ENCODE results near the gene ITPKC. TPM values are rescaled to one million over a fixed set of nuclear protein-coding genes. Genes with fewer than 3 reads are reported as not detected.

Gene ITPKC
- total RNA-seq, 1 experiment from 2014 or later, result 14.3 TPM

DNA sequence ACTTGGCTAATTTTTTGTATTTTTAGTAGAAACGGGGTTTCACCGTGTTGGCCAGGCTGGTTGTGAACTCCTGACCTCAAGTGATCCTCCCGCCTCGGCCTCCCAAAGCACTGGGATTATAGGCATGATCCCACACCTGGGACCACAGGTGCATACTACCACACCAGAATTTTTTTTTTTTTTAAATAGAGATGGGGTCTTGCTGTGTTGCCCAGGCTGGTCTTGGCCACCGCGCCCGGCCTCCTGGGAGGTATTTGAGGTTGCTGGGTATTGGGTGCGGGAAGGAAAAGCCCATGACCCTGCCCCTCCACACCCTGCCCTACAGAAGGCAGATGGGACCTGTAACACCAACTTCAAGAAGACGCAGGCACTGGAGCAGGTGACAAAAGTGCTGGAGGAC is 19.7 kb downstream of the ITPKC start:
- in situ Hi-C loops (cut with HindIII; ENCODE audit: low sequenced_read_pairs), result no loop called here
- DNase-seq (ENCODE audit: low spot score), result no peak

DNA sequence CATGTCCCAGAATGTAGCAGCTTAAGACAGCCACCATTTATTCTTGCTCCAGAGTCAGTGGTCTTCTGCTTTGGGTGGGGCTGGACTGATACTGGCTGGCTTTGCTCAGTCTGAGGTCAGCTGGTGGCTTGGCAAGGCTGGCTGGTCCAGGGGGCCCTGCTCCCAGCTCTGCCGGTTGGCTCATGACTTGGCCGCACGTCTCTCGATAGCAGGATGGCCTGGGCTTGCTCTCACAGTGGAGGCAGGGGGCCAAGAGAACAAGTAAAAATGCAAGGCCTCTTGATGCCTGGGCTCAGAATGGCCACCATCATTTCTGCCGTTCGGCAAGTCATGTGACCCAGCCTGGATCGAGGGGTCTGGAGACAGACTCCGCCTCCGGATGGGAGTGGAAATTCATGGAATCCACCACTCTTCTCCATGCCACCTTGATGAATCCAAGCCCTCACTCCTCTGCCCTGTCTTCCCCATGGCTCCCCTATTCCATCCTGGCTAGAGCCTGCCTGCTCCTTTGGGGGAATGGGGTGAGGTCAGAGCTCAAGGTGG is 20.3 kb downstream of the ITPKC start:
- no peak for DNase-seq (ENCODE audit: low spot score)
- in situ Hi-C loops (cut with HindIII; ENCODE audit: low sequenced_read_pairs), result no loop called here

DNA sequence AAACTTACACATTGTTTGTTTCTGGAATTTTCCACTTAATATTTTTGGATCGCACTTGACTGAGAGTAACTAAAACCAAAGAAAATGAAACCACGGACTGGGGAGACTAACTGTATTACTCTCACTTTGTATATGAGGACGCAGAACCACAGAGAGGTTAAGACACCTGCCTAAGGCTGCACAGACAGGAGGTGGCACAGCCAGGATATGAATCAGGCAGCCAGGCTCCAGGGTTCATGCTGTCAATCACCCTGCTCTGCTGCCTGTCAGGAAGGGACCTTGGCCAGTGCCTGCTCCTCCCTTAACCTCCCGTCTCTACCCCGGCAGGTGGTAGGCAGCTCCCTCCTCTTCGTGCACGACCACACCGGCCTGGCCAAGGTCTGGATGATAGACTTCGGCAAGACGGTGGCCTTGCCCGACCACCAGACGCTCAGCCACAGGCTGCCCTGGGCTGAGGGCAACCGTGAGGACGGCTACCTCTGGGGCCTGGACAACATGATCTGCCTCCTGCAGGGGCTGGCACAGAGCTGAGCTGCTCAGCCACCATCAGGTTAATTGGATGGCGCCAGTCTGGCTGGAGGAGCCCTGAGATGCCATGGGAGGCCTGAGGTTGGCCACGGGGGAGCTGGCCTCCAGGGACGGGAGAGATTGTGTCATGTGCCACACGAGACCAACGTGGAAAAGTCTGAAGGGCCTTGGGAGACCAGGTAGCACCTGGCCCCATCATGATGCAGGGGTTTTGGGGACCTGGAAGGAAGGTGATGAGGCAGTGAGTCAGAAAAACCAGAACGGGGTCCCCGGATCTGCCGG is 22.3 kb downstream of the ITPKC start:
- in situ Hi-C loops (cut with HindIII; ENCODE audit: low sequenced_read_pairs), result no loop called here
- peak; percentile 22 for DNase-seq (ENCODE audit: low spot score)

DNA sequence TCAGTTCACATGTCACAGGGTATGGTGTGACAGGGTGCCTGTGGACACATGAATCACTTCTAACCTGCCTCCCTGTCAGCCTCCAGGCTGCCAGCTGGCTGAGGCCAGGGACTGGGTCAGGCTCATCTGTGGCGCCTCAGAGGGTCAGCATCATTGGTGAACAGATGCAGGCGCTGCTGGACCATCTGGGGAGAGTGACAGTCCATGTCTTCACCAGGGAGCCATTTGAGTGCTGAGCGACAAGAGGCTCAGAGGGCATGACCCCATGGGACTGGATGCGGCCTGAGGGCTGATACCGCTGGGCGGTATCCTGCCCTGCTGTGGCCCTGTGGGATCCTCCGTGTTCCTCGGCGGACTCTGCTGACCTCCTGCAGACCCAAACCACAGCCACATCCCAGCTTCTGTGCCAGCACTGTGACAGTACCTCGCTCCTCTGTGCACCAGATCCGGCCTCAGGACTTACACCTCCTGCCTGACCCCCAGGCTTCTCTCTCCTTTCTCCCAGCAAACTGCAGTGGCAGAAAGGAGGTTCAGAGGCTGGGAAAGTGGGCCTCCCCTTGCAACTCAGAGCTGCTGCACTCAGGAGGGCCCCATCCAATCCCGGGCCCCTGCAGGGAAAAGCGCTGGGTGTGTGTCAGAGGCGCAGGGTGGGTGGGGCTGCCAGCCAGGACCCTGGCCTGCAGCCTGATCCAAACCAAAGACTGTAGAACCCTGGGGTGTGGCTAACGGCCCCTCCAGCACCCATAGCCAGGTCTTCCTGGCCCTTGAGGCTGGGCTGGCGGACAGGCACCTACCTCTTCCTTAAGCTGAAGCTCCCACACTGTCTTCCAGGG is 23.2 kb downstream of the ITPKC start:
- in situ Hi-C loops (cut with HindIII; ENCODE audit: low sequenced_read_pairs), result no loop called here
- DNase-seq (ENCODE audit: low spot score), result no peak

DNA sequence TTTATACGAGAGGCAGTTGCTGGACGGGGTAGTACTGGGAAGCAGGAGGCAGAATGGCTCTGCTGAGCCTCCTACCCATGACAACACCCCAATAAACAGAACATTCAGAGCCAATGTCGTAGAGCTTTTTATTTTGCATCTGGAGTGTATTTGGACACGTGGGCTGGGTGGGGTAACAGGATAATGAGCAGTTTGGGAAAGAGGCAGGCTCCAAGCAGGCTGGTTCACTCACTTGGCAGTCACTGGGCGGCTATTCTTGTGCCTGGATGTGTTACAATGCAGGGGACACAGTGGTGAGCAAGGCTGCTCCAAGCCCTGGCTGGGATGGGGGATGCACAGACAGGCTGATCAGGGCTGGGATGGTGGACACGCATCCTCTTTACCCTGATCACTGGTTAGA is 23.8 kb downstream of the ITPKC start:
- peak; percentile 36 for DNase-seq (ENCODE audit: low spot score)
- in situ Hi-C loops (cut with HindIII; ENCODE audit: low sequenced_read_pairs), result no loop called here

DNA sequence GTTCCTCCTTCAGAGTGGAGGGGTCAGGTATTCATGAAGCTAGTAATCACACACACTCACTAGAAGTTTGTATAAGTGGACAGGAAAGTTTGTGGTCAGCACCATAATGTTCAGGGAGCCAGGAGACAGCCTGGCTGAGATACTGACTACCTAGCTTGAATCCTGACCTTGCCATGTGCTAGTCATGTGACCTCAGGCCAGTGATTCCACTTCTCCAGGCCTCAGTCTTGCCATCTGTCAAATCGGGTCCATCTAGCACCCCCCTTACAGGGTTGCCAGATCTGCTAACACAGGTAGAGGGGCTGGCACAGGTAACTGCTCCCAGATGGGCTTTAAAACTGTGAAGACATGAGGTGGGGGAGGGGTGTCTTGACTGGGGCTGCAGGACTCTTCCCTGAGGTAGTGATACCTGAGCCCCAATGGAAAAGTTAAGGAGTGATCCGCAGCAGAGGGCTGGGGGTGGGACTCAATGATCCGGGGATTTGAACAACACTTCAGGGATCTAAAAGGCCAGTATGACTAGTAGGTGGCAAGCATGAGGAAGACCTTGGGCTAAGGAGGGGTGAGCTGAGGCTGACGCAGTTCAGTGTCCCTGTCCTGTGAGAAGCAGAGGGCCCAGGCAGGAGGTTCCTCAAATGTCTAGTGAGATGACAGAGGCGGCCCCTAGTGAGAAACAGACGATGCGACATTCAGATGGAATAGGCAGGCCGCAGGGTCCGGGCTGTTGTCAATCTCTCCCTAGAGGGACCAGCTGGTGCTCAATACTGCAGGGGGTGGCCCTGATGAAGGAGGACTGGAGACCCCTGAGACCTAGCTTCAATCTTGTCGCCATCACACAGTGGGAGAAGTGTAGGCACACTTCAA is 24.8 kb downstream of the ITPKC start:
- peak; percentile 26 for DNase-seq (ENCODE audit: low spot score)
- in situ Hi-C loops (cut with HindIII; ENCODE audit: low sequenced_read_pairs), result no loop called here

DNA sequence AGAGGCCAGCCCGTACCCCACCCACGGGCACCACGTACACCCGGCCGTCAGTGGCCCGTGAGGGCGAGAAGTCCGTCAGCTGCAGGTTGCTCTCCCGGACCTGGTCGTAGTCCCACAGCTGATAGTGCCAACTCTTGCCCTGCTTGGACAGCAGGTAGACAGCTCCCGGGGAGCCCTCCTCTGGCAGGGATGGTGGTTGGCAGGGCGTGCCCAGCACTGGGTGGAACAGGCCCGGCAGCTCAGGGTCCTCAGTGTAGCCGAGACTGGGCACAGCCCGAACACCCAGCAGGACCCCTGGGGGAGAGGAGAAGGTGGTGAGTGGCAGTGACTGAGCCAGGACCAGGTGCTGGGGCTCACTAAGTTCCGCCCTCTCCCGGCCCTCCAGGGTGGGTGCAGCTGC is 25.6 kb downstream of the ITPKC start:
- peak; percentile 40 for DNase-seq (ENCODE audit: low spot score)

DNA sequence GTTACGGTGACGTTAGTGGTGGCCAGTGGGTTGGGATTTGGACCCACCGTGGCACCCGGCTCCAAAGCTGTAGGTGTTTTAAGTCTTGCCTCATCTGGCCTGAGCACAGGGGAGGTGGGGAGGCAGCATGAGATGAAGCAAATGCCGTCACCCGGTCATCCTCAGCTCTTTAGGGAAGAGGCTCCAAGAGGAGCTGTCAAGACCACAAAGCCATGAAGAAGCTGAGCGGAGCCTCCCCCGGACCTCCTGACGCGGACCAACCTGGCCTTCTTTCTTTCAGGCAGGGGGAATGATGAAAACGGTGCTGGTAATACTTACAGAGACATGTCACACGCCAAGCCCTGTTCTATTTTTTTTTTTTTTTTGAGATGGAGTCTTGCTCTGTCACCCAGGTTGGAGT is 26.0 kb downstream of the ITPKC start:
- in situ Hi-C loops (cut with HindIII; ENCODE audit: low sequenced_read_pairs), result no loop called here
- DNase-seq (ENCODE audit: low spot score), result no peak

More for the DNA sequence above, 25.6 kb downstream of the ITPKC start:
- in situ Hi-C loops (cut with HindIII; ENCODE audit: low sequenced_read_pairs), result no loop called here

DNA sequence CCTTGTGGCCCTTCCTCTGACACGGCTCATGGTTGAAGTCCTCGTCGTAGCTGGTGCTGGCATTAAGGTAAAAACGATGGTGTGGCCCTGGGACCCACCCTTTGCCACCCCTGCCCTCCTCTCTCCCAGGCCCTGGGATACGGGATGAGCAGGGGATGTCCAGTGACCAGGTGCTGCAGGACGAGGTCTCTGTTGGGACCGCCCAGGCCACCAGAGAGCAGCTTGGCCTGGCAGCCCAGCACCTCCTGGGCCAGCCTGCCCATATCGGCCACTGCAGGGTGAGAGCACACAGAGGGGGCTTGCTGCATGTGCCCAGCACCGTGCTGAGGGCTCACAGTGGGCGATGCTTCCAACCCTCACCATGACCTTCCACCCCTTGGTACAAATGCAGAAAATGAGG is 27.0 kb downstream of the ITPKC start:
- DNase-seq (ENCODE audit: low spot score), result no peak
- in situ Hi-C loops (cut with HindIII; ENCODE audit: low sequenced_read_pairs), result no loop called here

DNA sequence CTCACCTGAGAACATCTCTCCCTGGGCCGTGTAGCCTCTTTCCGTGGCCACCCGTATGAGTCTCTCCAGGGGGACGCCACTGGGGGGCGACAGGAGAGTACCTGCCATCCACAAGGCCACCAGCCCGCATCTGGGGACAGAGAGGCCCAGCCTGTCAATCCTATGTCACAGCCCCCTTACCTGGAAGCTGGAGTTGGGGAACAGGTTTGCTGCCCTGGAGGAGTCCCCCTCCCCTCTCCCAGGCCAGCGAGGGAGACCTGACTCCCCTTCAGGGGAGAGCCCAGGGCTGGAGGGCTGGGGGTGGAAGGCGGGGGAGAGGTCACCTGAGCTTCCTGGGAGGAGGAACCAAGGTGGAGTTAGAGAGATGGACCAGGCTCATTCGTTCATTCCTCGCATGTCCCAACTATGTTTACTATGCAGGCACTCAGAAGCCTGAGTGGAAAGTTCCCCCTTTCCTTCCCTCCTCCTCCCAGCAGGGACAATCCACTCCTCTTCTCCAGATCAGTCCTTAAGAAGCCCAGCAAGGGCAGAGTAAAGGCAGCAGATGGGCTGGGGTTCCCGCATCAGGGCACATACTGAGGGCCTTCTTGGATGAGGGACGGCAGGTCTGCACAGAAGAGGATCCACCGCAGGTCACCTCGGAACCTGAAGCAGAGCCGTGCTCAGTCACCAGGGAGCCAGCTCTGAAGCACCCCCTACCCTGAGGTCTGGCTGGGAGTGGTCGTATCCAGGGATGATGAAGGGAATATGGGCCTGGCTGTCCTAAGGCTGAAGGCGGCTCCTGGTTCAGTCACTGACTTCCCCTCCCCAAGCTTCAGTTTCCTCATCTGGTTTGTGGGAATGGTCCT is 27.9 kb downstream of the ITPKC start:
- in situ Hi-C loops (cut with HindIII; ENCODE audit: low sequenced_read_pairs), result no loop called here
- peak; percentile 14 for DNase-seq (ENCODE audit: low spot score)

DNA sequence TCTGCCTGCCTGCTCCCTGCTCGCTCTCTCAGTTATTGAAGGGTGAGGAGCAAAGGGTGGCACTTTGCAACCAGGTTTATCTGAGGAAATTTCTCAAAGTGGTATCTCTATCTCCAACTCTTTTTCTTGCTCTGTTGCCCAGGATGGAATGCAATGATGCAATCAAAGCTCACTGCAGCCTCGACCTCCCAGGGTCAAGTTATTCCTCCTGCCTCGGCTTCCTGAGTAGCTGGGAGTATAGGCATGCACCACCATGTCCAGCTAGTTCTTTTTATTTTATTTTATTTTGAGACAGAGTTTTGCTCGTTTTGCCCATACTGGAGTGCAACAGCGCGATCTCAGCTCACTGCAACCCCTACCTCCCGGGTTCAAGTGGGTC is 28.5 kb downstream of the ITPKC start:
- in situ Hi-C loops (cut with HindIII; ENCODE audit: low sequenced_read_pairs), result no loop called here
- peak; percentile 2 for DNase-seq (ENCODE audit: low spot score)

DNA sequence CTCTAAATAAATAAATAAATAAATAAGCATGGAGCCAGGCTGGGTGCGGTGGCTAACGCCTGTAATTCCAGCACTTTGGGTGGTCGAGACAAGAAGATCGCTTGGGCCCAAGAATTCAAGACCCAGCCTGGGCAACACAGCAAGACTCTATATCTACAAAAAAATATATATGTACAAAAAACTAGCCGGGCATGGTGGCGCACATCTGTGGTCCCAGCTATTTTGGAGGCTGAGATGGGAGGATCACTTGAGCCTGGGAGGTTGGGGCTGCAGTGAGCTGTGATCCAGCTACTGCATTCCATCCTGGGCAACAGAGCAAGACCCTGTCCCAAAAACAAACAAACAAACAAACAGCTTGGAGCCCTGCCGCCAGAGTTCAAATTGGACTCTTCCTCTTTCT is 30.6 kb downstream of the ITPKC start:
- DNase-seq (ENCODE audit: low spot score), result no peak
- in situ Hi-C loops (cut with HindIII; ENCODE audit: low sequenced_read_pairs), result no loop called here

DNA sequence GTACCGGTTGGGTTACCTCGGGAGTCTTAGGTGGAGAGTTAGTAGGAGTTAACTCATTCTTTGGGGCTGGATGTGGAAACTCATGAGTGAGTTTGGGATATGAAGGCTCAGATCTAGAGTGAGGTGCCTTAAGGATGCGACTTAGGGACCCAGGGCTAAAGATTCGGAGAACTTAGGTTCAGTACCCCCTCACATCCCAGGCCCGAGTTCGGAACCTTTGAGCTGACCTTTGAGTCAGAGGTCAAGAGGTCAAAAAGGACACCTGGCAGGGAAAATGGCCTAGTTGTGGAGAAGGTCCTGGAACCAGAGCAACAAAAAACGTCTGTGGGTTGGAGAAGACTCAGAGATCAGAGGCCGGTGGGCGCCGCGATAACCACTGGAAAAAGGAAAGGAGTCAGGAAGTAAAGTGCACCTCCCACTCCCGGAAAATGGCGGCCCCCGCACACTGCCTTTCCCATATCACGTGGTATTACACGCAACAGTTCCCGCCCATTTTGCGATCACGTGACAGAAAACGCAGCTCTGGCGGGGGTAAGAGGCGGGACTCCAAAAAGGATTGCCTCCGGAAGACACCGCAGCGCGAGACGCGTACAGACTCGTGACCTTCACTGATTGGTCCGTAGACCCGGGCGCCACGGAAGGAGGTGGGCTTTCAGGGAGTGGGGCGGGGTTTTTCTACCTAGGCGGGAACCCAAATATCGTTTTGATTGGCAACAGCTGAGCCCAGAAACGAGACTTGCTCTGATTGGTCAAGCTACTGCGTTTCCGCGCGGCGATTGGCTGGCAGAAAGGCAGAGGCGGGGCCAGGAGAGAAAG is 33.4 kb downstream of the ITPKC start, which contains the start of gene ACTMAP:
ACTMAP (minus strand) TSS at position 420 of the 816 bp plus-strand sequence. CDS start 674 bp downstream, outside the sequence.
- DNase-seq (ENCODE audit: low spot score), result peak; percentile 100
- in situ Hi-C loops (cut with HindIII; ENCODE audit: low sequenced_read_pairs), result no loop called here

DNA sequence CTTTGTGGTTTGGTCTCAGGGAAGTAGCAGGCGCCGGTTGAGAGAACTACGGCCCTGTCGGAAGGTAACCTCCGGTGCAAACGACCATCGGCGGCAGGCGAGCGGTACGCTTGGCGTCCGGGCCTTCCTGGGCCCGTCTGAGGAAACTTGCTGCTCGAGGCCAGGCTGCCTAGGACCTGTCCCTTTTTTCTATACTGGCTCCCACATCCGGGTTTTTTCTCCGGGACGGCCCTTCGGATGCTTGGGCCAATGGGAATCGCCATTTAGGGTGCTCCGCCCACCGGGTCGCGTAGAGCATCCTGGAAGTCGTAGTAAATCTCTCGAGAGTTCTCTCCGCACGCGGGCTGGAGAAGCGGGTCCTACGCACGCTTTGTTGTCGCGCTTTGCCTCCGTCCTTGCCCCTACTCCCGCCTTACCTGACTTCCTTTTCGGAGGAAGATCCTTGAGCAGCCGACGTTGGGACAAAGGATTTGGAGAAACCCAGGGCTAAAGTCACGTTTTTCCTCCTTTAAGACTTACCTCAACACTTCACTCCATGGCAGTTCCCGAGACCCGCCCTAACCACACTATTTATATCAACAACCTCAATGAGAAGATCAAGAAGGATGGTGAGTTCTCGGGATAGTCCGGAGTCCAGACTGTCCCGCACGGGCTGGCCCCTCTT is 34.1 kb downstream of the ITPKC start, which contains the start of gene SNRPA:
SNRPA (plus strand) TSS at position 330 of the 664 bp plus-strand sequence; CDS start at position 536, 206 bp downstream.
- in situ Hi-C loops (cut with HindIII; ENCODE audit: low sequenced_read_pairs), result no loop called here
- peak; percentile 98 for DNase-seq (ENCODE audit: low spot score)

DNA sequence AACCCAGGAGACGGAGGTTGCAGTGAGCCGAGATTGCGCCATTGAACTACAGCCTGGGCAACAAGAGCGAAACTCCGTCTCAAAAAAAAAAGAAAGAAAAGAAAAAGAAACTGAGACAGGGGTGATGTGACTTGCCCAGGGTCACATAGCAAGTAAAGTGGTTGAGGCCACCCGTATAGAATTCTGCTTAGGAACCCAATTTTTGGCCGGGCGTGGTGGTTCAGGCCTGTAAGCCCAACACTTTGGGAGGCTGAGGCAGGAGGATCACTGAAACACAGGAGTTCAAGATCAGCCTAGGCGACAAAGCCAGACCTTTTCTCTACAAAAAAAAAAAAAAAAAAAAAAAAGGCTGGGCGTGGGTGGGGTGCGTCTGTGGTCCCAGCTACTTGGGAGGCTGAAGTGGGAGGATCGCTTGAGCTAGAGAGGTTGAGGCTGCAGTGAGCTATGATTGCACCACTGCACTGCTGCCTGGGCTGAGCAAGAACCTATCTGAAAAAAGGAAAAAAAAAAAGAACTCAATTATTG is 35.4 kb downstream of the ITPKC start:
- no peak for DNase-seq (ENCODE audit: low spot score)
- in situ Hi-C loops (cut with HindIII; ENCODE audit: low sequenced_read_pairs), result no loop called here

DNA sequence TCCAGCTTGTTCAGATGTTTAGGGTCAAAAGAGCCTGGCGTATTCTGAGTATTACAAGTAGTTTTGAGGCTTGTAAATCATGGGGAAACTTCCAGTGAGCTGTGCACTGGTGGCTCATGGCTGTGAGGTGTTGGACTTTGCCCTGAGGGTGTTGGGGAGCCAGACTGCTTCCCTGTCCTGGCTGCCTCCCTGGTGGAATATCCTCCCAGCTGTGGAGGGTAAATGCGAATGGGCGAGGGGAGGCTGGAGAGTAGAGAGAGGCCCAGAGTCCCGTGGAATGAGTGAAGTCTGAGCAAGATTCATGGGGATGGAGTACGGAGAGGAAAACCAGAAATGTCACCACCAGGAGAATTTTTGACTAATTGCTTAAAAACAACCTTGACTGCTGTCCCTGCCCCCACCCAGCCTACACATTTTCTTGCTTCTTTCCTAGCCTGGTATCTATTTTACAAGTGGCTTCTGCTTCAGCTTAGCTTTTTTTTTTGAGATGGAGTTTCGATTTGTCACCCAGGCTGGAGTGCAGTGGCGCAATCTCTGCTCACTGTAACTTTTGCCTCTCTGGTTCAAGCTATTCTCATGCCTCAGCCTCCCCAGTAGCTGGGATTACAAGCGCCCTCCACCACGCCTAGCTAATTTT is 37.8 kb downstream of the ITPKC start:
- in situ Hi-C loops (cut with HindIII; ENCODE audit: low sequenced_read_pairs), result no loop called here
- DNase-seq (ENCODE audit: low spot score), result no peak
